ENCODE measurements around the gene FAM107A.

DNA sequence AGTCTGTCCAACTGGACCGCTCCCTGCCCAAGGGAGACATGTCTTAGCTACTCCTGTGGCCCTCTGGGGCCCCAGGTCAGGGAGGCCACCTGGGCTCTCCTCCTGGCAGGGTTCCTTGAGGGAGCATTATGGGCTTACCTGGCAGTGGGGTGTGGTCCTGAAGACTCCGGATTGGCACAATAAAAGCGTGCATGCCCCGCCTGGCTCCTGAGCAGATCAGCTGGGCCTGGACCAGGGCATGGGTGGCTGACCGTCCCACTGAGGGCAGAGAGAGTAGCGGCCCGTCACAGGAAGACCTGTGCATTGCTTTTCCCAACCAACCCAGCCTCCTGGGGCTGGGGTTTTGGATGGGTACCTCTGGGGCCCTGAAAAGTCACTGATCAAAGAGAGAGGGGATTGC is 45.6 kb downstream of the FAM107A start:
- TF ChIP-seq, protein P1, sequence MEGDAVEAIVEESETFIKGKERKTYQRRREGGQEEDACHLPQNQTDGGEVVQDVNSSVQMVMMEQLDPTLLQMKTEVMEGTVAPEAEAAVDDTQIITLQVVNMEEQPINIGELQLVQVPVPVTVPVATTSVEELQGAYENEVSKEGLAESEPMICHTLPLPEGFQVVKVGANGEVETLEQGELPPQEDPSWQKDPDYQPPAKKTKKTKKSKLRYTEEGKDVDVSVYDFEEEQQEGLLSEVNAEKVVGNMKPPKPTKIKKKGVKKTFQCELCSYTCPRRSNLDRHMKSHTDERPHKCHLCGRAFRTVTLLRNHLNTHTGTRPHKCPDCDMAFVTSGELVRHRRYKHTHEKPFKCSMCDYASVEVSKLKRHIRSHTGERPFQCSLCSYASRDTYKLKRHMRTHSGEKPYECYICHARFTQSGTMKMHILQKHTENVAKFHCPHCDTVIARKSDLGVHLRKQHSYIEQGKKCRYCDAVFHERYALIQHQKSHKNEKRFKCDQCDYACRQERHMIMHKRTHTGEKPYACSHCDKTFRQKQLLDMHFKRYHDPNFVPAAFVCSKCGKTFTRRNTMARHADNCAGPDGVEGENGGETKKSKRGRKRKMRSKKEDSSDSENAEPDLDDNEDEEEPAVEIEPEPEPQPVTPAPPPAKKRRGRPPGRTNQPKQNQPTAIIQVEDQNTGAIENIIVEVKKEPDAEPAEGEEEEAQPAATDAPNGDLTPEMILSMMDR (conservative IDR thresholded peaks at IDR 0.05; ENCODE audit: low read depth in 2 of 2) = no peak
- no peak for TF ChIP-seq EZH2 (IDR thresholded peaks at IDR 0.05; ENCODE audit: low read depth, unreplicated experiment)
- no peak for TF ChIP-seq EZH2phosphoT487 (IDR thresholded peaks at IDR 0.05; ENCODE audit: unreplicated experiment)
- TF ChIP-seq CREB1 (CRISPR knock-in tag; IDR thresholded peaks at IDR 0.05; ENCODE audit: low read depth) = no peak
- no peak for TF ChIP-seq POLR2AphosphoS5 (IDR thresholded peaks at IDR 0.05; ENCODE audit: low read depth)
